H9 (cell line): ENCODE results near the gene LIAS. TPM values are rescaled to one million over a fixed set of nuclear protein-coding genes. Genes with fewer than 3 reads are reported as not detected.

Source experiments
- DNase-seq: peaks from one replicate; pipeline ENCODE4 v3.0.0-alpha.2; 2017
- H2AFZ ChIP-seq: one replicate; pipeline ENCODE4 v1.6.1; 2013; ENCODE audit warnings: mild to moderate bottlenecking, low read length, control low read depth, moderate library complexity
- H2AK5ac ChIP-seq: 2 replicates; pipeline ENCODE4 v1.6.1; 2013; ENCODE audit warnings: low read length, control low read depth, mixed read lengths; ENCODE audit not compliant: insufficient read length
- H2BK120ac ChIP-seq: one replicate; pipeline ENCODE4 v1.6.1; 2013; ENCODE audit warnings: low read depth, mild to moderate bottlenecking, low read length, control low read depth, inconsistent platforms; ENCODE audit not compliant: poor library complexity, severe bottlenecking
- H2BK12ac ChIP-seq: 2 replicates; pipeline ENCODE4 v1.6.1; 2013; ENCODE audit warnings: low read length, control low read depth, mixed read lengths, low read depth; ENCODE audit not compliant: insufficient read length
- H2BK15ac ChIP-seq: 2 replicates; pipeline ENCODE4 v1.6.1; 2013; ENCODE audit warnings: low read depth, low read length, control low read depth
- H2BK20ac ChIP-seq: one replicate; pipeline ENCODE4 v1.6.1; 2013; ENCODE audit warnings: low read depth, mild to moderate bottlenecking, low read length, control low read depth, inconsistent platforms; ENCODE audit not compliant: poor library complexity, severe bottlenecking
- H2BK5ac ChIP-seq: 2 replicates; pipeline ENCODE4 v1.6.1; 2013; ENCODE audit warnings: low read length, control low read depth, mixed read lengths; ENCODE audit not compliant: insufficient read length
- H3K14ac ChIP-seq: 2 replicates; pipeline ENCODE4 v1.6.1; 2013; ENCODE audit warnings: low read length, control low read depth; ENCODE audit not compliant: insufficient read depth
- H3K18ac ChIP-seq: 2 replicates; pipeline ENCODE4 v1.6.1; 2013; ENCODE audit warnings: low read depth, mild to moderate bottlenecking, mixed read lengths, low read length, control low read depth; ENCODE audit not compliant: insufficient read length
- H3K23ac ChIP-seq: 2 replicates; pipeline ENCODE4 v1.6.1; 2013; ENCODE audit warnings: low read length, control low read depth, mixed read lengths, low read depth; ENCODE audit not compliant: insufficient read length
- H3K23me2 ChIP-seq: 2 replicates; pipeline ENCODE4 v1.6.1; 2013; ENCODE audit warnings: low read depth, mild to moderate bottlenecking, mixed read lengths, low read length, control low read depth; ENCODE audit not compliant: insufficient read length, poor library complexity, severe bottlenecking
- H3K27ac ChIP-seq: 2 replicates; pipeline ENCODE4 v1.5.1; 2013; ENCODE audit warnings: low read length, control low read depth, mixed read lengths, low read depth; ENCODE audit not compliant: insufficient read length
- H3K27me3 ChIP-seq: 2 replicates; pipeline ENCODE4 v1.6.1; 2013; ENCODE audit warnings: low read length, control low read depth, inconsistent platforms; ENCODE audit not compliant: insufficient read depth
- H3K4ac ChIP-seq: 2 replicates; pipeline ENCODE4 v1.6.1; 2013; ENCODE audit warnings: low read depth, mild to moderate bottlenecking, control low read depth, inconsistent platforms, low read length, moderate library complexity
- H3K4me1 ChIP-seq: 2 replicates; pipeline ENCODE4 v1.6.1; 2013; ENCODE audit warnings: low read length, control low read depth, inconsistent platforms; ENCODE audit not compliant: insufficient read depth
- H3K4me2 ChIP-seq: 2 replicates; pipeline ENCODE4 v1.6.1; 2013; ENCODE audit warnings: low read length, control low read depth, mixed read lengths; ENCODE audit not compliant: insufficient read length, insufficient read depth
- H3K56ac ChIP-seq: 2 replicates; pipeline ENCODE4 v1.6.1; 2013; ENCODE audit warnings: low read depth, mild to moderate bottlenecking, mixed read lengths, low read length, control low read depth; ENCODE audit not compliant: insufficient read length
- H3K79me1 ChIP-seq: 2 replicates; pipeline ENCODE4 v1.6.1; 2013; ENCODE audit warnings: low read depth, mild to moderate bottlenecking, moderate library complexity, low read length, control low read depth, inconsistent platforms; ENCODE audit not compliant: insufficient read depth, poor library complexity, severe bottlenecking
- H3K79me2 ChIP-seq: 2 replicates; pipeline ENCODE4 v1.6.1; 2013; ENCODE audit warnings: low read length, control low read depth, inconsistent platforms; ENCODE audit not compliant: insufficient read depth
- H3K9ac ChIP-seq: 2 replicates; pipeline ENCODE4 v1.6.1; 2013; ENCODE audit warnings: low read length, control low read depth, mixed read lengths; ENCODE audit not compliant: insufficient read length; ENCODE audit errors: extremely low read depth
- H3K9me3 ChIP-seq: one replicate; pipeline ENCODE4 v1.6.1; 2013; ENCODE audit warnings: low read depth, low read length, inconsistent platforms; ENCODE audit not compliant: control insufficient read depth
- H3T11ph ChIP-seq: one replicate; pipeline ENCODE4 v1.6.1; 2013; ENCODE audit warnings: mild to moderate bottlenecking, low read length, control low read depth, inconsistent platforms
- H4K20me1 ChIP-seq: one replicate; pipeline ENCODE4 v1.6.1; 2013; ENCODE audit not compliant: control insufficient read depth, insufficient read length, insufficient read depth
- H4K5ac ChIP-seq: 2 replicates; pipeline ENCODE4 v1.6.1; 2013; ENCODE audit warnings: low read depth, mild to moderate bottlenecking, mixed read lengths, low read length, control low read depth; ENCODE audit not compliant: insufficient read length
- H4K8ac ChIP-seq: replicated peaks from 2 replicates; pipeline ENCODE4 v1.6.1; 2013; ENCODE audit warnings: low read length, control low read depth, mixed read lengths, low read depth; ENCODE audit not compliant: insufficient read length
- H4K91ac ChIP-seq: 2 replicates; pipeline ENCODE4 v1.6.1; 2013; ENCODE audit warnings: low read depth, mild to moderate bottlenecking, moderate library complexity, mixed read lengths, low read length, control low read depth; ENCODE audit not compliant: insufficient read length
- H3K27ac Mint-ChIP-seq, 3 experiments: 2 replicates in 2 of 3; 3 replicates in 1 of 3; pipeline ENCODE4 v1.8.0; 2020 to 2021; ENCODE audit warnings: mixed read lengths in 3 of 3, mild to moderate bottlenecking in 1 of 3, moderate library complexity in 1 of 3
- H3K27me3 Mint-ChIP-seq: 2 replicates; pipeline ENCODE4 v1.8.0; 2021; ENCODE audit warnings: low read depth, mild to moderate bottlenecking, moderate library complexity, mixed read lengths
- H3K36me3 Mint-ChIP-seq, 3 experiments: 2 replicates in 2 of 3; 3 replicates in 1 of 3; pipeline ENCODE4 v1.8.0; 2020 to 2021; ENCODE audit warnings: low read depth in 3 of 3, mixed read lengths in 3 of 3; ENCODE audit not compliant: insufficient read depth in 1 of 3
- H3K4me1 Mint-ChIP-seq, 2 experiments: 2 replicates each; pipeline ENCODE4 v1.8.0; 2020; ENCODE audit warnings: mixed read lengths in 2 of 2
- H3K4me3 Mint-ChIP-seq, 2 experiments: 2 replicates in 1 of 2; 3 replicates in 1 of 2; pipeline ENCODE4 v1.8.0; 2020 to 2021; ENCODE audit warnings: mild to moderate bottlenecking in 2 of 2, mixed read lengths in 2 of 2, moderate library complexity in 1 of 2
- H3K9me3 Mint-ChIP-seq, 2 experiments: 2 replicates in 1 of 2; 3 replicates in 1 of 2; pipeline ENCODE4 v1.8.0; 2020; ENCODE audit warnings: mild to moderate bottlenecking in 2 of 2, mixed read lengths in 2 of 2, moderate library complexity in 1 of 2
- total RNA-seq: library from RNA; stranded (reverse); gene quantifications from 2 replicates; pipeline ENCODE4 v1.2.1, GENCODE V29; 2021
- TF ChIP-seq, protein P1 (sequence below): fragments of 200-600 bp; sonication (generic); conservative IDR thresholded peaks from 3 replicates; pipeline ENCODE4 v1.8.0; 2021; ENCODE audit warnings: antibody characterized with exemption, mild to moderate bottlenecking

LIAS gene
- total RNA-seq, 1 experiment from 2014 or later, result 18.5 TPM

DNA sequence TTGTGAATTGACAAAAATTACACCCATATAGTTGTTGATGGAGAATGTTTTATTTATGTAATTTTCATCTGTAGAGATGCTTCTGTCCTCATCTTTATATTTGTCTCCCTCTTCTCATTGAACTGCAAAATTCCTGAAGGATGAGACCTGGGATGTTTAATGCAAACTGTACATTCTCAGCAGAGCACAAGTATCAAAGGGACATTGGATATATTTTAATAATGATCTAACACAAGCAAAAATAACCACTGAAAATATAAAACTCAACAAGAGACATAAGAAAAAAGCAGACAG lies 39.8 kb downstream of the LIAS start:
- no peak for DNase-seq
- Histone ChIP-seq H2BK15ac (no peak overlapping the region), H2BK120ac (no peak overlapping the region), H3K18ac (no peak overlapping the region), H3K9me3 (no peaks in the 10 kb centered on the region), H4K5ac (no peak overlapping the region), H2BK12ac (no peak overlapping the region), H3K27me3 (no peaks in the 10 kb centered on the region), H3K4me2 (no peak overlapping the region), H4K91ac (no peak overlapping the region), H3K4ac (no peak overlapping the region), H2BK5ac (no peak overlapping the region), H4K20me1 (no peaks in the 10 kb centered on the region), H3K79me2 (no peaks in the 10 kb centered on the region), H2AFZ (no peak overlapping the region), H3K56ac (no peak overlapping the region), H3K9ac (no peak overlapping the region), H4K8ac (no peak overlapping the region), H3K23me2 (no peaks in the 10 kb centered on the region), H2BK20ac (no peak overlapping the region), H3K27ac (no peak overlapping the region), H3T11ph (no peak overlapping the region), H3K4me1 (no peaks in the 10 kb centered on the region), H3K14ac (no peak overlapping the region), H3K23ac (no peak overlapping the region), H2AK5ac (no peak overlapping the region), H3K79me1 (no peaks in the 10 kb centered on the region)
- TF ChIP-seq, protein P1, sequence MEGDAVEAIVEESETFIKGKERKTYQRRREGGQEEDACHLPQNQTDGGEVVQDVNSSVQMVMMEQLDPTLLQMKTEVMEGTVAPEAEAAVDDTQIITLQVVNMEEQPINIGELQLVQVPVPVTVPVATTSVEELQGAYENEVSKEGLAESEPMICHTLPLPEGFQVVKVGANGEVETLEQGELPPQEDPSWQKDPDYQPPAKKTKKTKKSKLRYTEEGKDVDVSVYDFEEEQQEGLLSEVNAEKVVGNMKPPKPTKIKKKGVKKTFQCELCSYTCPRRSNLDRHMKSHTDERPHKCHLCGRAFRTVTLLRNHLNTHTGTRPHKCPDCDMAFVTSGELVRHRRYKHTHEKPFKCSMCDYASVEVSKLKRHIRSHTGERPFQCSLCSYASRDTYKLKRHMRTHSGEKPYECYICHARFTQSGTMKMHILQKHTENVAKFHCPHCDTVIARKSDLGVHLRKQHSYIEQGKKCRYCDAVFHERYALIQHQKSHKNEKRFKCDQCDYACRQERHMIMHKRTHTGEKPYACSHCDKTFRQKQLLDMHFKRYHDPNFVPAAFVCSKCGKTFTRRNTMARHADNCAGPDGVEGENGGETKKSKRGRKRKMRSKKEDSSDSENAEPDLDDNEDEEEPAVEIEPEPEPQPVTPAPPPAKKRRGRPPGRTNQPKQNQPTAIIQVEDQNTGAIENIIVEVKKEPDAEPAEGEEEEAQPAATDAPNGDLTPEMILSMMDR, result no peak
- no peak overlapping the region for H3K27ac Mint-ChIP-seq
- peaks cover 22 to 46% (median 34%) of the 10 kb centered on the region in 3 experiments; a peak in 6 of 7 replicates for H3K36me3 Mint-ChIP-seq
- no peaks in the 10 kb centered on the region for H3K4me1 Mint-ChIP-seq
- H3K9me3 Mint-ChIP-seq, result no peaks in the 10 kb centered on the region
- no peaks in the 10 kb centered on the region for H3K27me3 Mint-ChIP-seq
- H3K4me3 Mint-ChIP-seq, result no peak overlapping the region
